Smooth muscle cell (in vitro differentiated cells): Measurements from ENCODE around the gene PCK2. TPM values are rescaled to one million over a fixed set of nuclear protein-coding genes. Genes with fewer than 3 reads are reported as not detected.
A peak's percentile ranks its signal among the peaks of the same experiment; 100 is the strongest.

ENCODE experiments used
- DNase-seq: peaks from one replicate; lab custom pipeline; 2025; ENCODE audit not compliant: unreplicated experiment; lab: John Stamatoyannopoulos, UW
- H2AFZ ChIP-seq: fragments of 200-600 bp; sonication (generic); 2 replicates; pipeline ENCODE4 v1.6.0; 2016; ENCODE audit warnings: antibody characterized with exemption, low read depth, mild to moderate bottlenecking
- H3F3A ChIP-seq: fragments of 200-600 bp; sonication (generic); 2 replicates; pipeline ENCODE4 v1.6.0; 2017; ENCODE audit warnings: antibody characterized with exemption, low read depth
- H3K27ac ChIP-seq: fragments of 200-600 bp; sonication (generic); 2 replicates; pipeline ENCODE4 v1.5.1; 2016; ENCODE audit warnings: low read depth, mild to moderate bottlenecking
- H3K27me3 ChIP-seq: fragments of 200-600 bp; sonication (generic); 2 replicates; pipeline ENCODE4 v1.6.1; 2016; ENCODE audit warnings: low read depth, mild to moderate bottlenecking
- H3K36me3 ChIP-seq: fragments of 200-600 bp; sonication (generic); 2 replicates; pipeline ENCODE4 v1.5.1; 2016; ENCODE audit warnings: low read depth
- H3K4me1 ChIP-seq: fragments of 200-600 bp; sonication (generic); 2 replicates; pipeline ENCODE4 v1.5.1; 2016; ENCODE audit warnings: low read depth
- H3K4me2 ChIP-seq: fragments of 200-600 bp; sonication (generic); 2 replicates; pipeline ENCODE4 v1.6.0; 2016; ENCODE audit warnings: mild to moderate bottlenecking
- H3K4me3 ChIP-seq: fragments of 200-600 bp; sonication (generic); 2 replicates; pipeline ENCODE4 v1.5.1; 2016; ENCODE audit warnings: mild to moderate bottlenecking
- H3K79me2 ChIP-seq: fragments of 200-600 bp; sonication (generic); 2 replicates; pipeline ENCODE4 v1.6.0; 2016; ENCODE audit warnings: low read depth, mild to moderate bottlenecking
- H3K9ac ChIP-seq: fragments of 200-600 bp; sonication (generic); 2 replicates; pipeline ENCODE4 v1.6.0; 2016; ENCODE audit warnings: low read depth
- H3K9me3 ChIP-seq: fragments of 200-600 bp; sonication (generic); replicated peaks from 2 replicates; pipeline ENCODE4 v1.5.1; 2016; ENCODE audit warnings: low read depth
- H4K20me1 ChIP-seq: fragments of 200-600 bp; sonication (generic); 2 replicates; pipeline ENCODE4 v1.6.0; 2016; ENCODE audit warnings: low read depth
- WGBS: methylation state at CpG from one replicate; pipeline ENCODE4 v1.1.7; 2016; ENCODE audit warnings: low lambda C conversion rate; 5-methylcytosine and 5-hydroxymethylcytosine counted together
- polyA plus RNA-seq: library from polyadenylated mRNA; unstranded; fragments of >200 nt; fragmentation: Nextera tagmentation; extraction: Ambion mirVana; gene quantifications from 2 replicates; pipeline ENCODE4 v1.2.1, GENCODE V29; 2016
- total RNA-seq: library from RNA; depleted of rRNA; stranded (reverse); fragments of >200 nt; gene quantifications from 2 replicates; pipeline ENCODE4 v1.2.3, GENCODE V29; 2014
- TF ChIP-seq, protein P1 (sequence below): fragments of 200-600 bp; sonication (generic); IDR thresholded peaks from 2 replicates; pipeline ENCODE4 v1.5.1; 2017; ENCODE audit warnings: borderline replicate concordance, mild to moderate bottlenecking, antibody characterized with exemption; ENCODE audit not compliant: insufficient read depth, poor library complexity, severe bottlenecking

The PCK2 gene
- total and polyA plus RNA-seq, 2 experiments from 2014 or later, result 21.5 to 40.4 TPM

DNA sequence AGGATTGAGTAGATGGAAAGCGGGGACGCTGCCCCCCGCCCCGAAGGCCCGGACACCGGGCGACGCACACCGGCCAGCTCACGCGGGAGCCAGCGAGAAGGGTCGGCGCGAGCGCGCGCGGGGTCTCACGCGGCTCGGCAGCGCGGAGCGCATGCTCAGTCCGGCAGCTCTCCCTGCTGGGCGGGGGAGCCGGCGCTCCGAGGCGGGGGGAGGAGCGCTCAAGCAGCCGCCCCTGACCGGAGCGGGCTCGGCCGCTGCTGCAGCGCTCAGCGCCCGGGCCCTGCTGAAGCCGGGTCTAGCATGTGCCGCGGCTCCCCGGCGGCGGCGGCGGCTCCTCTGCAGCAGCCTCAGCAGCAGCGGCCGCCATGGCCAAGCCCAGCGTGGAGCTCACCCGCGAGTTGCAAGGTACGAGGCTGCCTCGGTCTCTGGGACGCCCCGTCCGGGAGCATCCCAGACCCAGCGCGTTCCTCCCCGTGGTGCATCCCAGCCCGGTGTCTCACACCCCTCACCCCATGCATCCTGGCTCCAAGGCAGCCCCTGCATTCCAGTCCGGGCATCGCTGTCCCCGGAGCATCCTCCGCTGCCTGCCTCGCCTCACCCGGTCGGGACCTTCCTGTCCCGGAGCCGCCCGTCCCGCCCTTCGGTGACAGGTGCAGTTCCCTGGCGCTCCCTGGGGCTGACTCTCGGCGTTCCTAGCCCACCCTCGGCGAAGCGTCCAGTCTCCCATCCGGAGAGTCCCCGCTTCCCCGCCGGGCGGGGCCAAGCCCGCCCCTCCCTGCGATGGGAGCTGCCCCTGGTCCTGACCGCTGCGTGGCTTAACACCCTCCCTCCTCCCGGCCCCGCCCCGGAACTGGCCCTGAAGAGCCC lies 42.1 kb upstream of the PCK2 start, which contains the start of gene CARMIL3:
Gene CARMIL3 (plus strand): TSS at position 221 of the 867 bp plus-strand sequence. CDS start 145 bp downstream, at position 366.
- no peaks in the 10 kb centered on the region for H4K20me1 ChIP-seq
- DNase-seq, result peak; percentile 14

GRCh38 chr14:24052656-24053547 lies 41.2 kb upstream of the PCK2 start:
- DNase-seq, result no peak
- Histone ChIP-seq H3F3A (no peaks in the 10 kb centered on the region), H4K20me1 (no peaks in the 10 kb centered on the region), H3K9ac (no peak overlapping the region), H3K27me3 (peaks cover 21% of the 10 kb centered on the region), H2AFZ (no peak overlapping the region), H3K79me2 (no peaks in the 10 kb centered on the region), H3K27ac (no peak overlapping the region), H3K4me1 (no peaks in the 10 kb centered on the region), H3K4me3 (peak overlapping the region; percentile 62), H3K9me3 (no peaks in the 10 kb centered on the region), H3K36me3 (no peaks in the 10 kb centered on the region), H3K4me2 (peak overlapping the region; percentile 95)
- TF ChIP-seq, protein P1, sequence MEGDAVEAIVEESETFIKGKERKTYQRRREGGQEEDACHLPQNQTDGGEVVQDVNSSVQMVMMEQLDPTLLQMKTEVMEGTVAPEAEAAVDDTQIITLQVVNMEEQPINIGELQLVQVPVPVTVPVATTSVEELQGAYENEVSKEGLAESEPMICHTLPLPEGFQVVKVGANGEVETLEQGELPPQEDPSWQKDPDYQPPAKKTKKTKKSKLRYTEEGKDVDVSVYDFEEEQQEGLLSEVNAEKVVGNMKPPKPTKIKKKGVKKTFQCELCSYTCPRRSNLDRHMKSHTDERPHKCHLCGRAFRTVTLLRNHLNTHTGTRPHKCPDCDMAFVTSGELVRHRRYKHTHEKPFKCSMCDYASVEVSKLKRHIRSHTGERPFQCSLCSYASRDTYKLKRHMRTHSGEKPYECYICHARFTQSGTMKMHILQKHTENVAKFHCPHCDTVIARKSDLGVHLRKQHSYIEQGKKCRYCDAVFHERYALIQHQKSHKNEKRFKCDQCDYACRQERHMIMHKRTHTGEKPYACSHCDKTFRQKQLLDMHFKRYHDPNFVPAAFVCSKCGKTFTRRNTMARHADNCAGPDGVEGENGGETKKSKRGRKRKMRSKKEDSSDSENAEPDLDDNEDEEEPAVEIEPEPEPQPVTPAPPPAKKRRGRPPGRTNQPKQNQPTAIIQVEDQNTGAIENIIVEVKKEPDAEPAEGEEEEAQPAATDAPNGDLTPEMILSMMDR, result no peak
- 78% methylated on average over 19 of the region's 20 CpGs for WGBS

More for the DNA sequence above, 42.1 kb upstream of the PCK2 start, which contains the start of gene CARMIL3:
- peak within 1 kb of the TSS; percentile 8 for H3K9ac ChIP-seq
- H3K36me3 ChIP-seq, result no peaks in the 10 kb centered on the region
- WGBS, result under 1% methylated on average over 70 of the region's 92 CpGs
- peak within 1 kb of the TSS; percentile 77 for H2AFZ ChIP-seq
- peak within 1 kb of the TSS; percentile 95 for H3K4me2 ChIP-seq
- TF ChIP-seq, protein P1, result no peak
- H3K9me3 ChIP-seq, result no peaks in the 10 kb centered on the region
- H3K27ac ChIP-seq, result no peak within 1 kb of the TSS
- no peaks in the 10 kb centered on the region for H3K79me2 ChIP-seq
- peak within 1 kb of the TSS; percentile 62 for H3K4me3 ChIP-seq
- H3K27me3 ChIP-seq, result peaks cover 21% of the 10 kb centered on the region
- H3K4me1 ChIP-seq, result no peaks in the 10 kb centered on the region
- H3F3A ChIP-seq, result no peaks in the 10 kb centered on the region

DNA sequence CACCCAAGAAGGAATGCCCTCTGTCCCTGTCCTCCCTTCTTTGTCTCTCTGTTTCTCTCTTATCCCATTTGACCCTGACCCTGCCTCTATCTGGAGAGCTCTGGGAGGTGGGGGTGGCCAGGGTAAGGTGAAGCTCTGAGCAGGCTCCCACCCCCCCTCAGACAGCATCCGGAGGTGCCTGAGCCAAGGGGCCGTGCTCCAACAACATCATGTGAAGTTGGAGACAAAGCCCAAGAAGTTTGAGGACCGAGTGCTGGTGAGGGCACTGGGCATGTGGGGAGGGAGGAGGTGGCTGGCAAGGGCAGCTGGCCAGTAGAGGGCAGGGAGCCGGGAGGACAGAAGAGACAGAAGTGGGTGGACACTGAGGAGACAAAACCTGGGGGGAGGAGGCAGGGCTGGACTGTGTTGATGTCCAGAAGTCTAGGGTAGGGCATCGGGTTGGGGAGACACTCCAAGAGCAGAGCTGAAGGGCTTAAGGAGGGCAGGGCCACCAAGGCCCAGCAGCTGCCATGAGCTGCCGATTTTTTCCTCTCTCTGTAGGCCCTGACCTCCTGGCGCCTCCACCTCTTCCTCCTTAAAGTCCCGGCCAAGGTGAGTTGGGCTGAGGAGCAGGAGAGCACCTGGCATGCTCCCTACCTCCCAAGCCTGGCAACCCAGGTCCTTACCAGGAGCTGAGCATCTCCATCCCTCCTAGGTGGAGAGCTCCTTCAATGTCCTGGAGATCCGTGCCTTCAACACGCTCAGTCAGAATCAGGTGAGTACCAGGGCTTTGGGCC lies 40.4 kb upstream of the PCK2 start:
- H3K4me1 ChIP-seq, result no peaks in the 10 kb centered on the region
- no peaks in the 10 kb centered on the region for H3K79me2 ChIP-seq
- H3K27ac ChIP-seq, result no peak overlapping the region
- H4K20me1 ChIP-seq, result no peaks in the 10 kb centered on the region
- no peaks in the 10 kb centered on the region for H3K9me3 ChIP-seq
- DNase-seq, result no peak
- TF ChIP-seq, protein P1, result no peak
- H3F3A ChIP-seq, result no peaks in the 10 kb centered on the region
- no peaks in the 10 kb centered on the region for H3K36me3 ChIP-seq
- no peak overlapping the region for H3K4me3 ChIP-seq
- H3K4me2 ChIP-seq, result no peak overlapping the region
- H3K27me3 ChIP-seq, result peaks cover 21% of the 10 kb centered on the region
- H2AFZ ChIP-seq, result no peak overlapping the region
- no peak overlapping the region for H3K9ac ChIP-seq
- 87% methylated on average over 8 of the region's 10 CpGs for WGBS
